GM18951 (cell line): ENCODE results near the gene NRXN3.

Experiments
- POLR2A ChIP-seq: IDR thresholded peaks from 4 replicates; pipeline ENCODE4 v1.6.1; 2011; ENCODE audit warnings: mild to moderate bottlenecking; ENCODE audit not compliant: insufficient read length, insufficient read depth; ENCODE audit errors: extremely low read depth
- in situ Hi-C: fragments of 300-500 bp; cut with MboI; formaldehyde crosslinking; loops from one replicate; pipeline ENCODE4 v1.12.0; 2022; ENCODE audit warnings: low sequenced_read_pairs, mixed read lengths, inconsistent platforms; ENCODE audit not compliant: unreplicated experiment

Gene NRXN3

DNA sequence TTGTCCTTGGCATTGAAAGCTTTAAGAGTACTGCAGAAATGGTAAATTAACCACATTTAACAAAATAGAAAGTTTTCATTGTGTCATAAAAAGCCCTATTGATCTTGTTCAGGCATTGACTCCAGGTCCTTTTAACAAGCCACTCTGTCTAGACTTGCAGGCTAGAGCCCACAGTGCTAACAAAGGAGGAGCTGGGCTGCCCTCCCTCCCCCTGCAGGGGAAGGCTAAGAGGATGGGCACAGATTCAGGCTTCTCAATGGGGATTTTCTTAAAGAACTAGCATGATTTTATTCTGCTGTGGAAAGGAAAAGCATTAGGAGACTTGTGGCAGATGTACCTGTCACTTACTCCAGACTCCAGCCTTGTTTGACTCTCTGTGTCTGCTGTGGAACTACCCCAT, 463.6 kb downstream of the NRXN3 start:
- in situ Hi-C loops = no loop called here
- no peak for TF ChIP-seq POLR2A

DNA sequence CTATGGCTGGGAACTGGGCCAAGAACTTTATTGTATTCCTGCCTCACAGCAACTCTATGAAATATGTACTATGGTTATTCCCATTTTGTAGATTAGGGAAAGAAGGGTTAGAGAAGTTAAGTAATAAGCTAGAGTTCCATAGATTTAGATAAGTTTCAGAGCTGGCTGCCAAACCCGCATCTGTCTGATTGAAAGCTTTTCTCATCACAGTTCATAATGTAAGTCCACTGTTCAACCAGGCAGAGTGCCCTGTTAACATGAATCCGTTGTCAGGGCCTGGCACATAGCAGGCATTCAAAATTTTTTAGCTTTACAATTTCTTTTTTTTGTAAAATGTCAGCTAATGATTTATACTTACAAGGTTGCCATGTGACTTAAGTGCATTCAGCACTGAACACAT, 467.3 kb downstream of the NRXN3 start:
- no peak for TF ChIP-seq POLR2A
- in situ Hi-C loops = no loop called here

- in situ Hi-C loops = no loop called here
- no peak for TF ChIP-seq POLR2A
Measured at GRCh38 chr14:78637908-78638475, 467.8 kb downstream of the NRXN3 start.

GRCh38 chr14:78638926-78639325, 468.8 kb downstream of the NRXN3 start:
- in situ Hi-C loops = no loop called here

GRCh38 chr14:78644824-78645559, 474.8 kb downstream of the NRXN3 start:
- no peak for TF ChIP-seq POLR2A

More at GRCh38 chr14:78638926-78639325, 468.8 kb downstream of the NRXN3 start:
- no peak for TF ChIP-seq POLR2A

GRCh38 chr14:78652727-78653126, 482.6 kb downstream of the NRXN3 start:
- TF ChIP-seq POLR2A = no peak
- in situ Hi-C loops = no loop called here

More at GRCh38 chr14:78644824-78645559, 474.8 kb downstream of the NRXN3 start:
- in situ Hi-C loops = no loop called here

DNA sequence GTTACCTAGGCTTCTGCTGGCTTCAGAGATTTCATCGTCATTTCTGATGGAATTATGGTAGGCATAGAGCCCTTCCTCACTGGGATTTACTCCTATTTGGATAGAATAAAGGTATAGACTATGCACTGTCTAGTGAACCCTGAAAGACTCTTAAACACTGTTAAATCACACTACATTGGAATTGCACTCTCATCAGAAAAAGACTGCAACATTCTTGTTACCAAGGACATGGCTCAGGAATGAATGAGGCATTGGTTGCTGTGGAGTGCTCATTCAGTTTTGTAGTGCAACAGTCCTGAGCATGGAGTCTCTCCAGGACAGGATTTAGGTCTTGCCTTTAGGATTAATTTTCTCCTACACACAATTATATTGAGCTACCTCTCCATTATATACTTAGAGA, 483.0 kb downstream of the NRXN3 start:
- no peak for TF ChIP-seq POLR2A
- in situ Hi-C loops = no loop called here

GRCh38 chr14:78657451-78657850, 487.3 kb downstream of the NRXN3 start:
- in situ Hi-C loops = no loop called here

GRCh38 chr14:78664841-78665240, 494.7 kb downstream of the NRXN3 start:
- in situ Hi-C loops = no loop called here
- TF ChIP-seq POLR2A = no peak

More at GRCh38 chr14:78657451-78657850, 487.3 kb downstream of the NRXN3 start:
- no peak for TF ChIP-seq POLR2A

- in situ Hi-C loops = no loop called here
- TF ChIP-seq POLR2A = no peak
Measured at GRCh38 chr14:78666336-78667056, 496.3 kb downstream of the NRXN3 start.

DNA sequence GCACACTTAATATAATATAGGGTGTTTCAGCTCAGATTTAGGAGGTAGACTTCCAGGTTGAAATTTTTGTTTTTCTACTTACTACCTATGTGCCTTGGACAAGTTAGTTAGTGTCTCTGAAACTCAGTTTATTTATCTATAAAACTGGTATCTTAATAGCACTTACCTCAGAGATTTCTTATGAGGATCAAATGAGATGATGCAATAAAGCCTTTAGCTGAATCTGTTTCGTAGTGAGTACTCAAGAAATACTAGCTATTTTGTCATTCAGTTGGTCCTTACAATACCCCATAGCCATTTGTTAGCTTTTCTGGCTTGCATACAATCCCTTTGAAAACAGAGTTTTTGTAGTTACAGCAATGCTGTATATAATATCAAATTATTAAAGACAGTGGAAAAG, 497.0 kb downstream of the NRXN3 start:
- in situ Hi-C loops = no loop called here
- TF ChIP-seq POLR2A = no peak

DNA sequence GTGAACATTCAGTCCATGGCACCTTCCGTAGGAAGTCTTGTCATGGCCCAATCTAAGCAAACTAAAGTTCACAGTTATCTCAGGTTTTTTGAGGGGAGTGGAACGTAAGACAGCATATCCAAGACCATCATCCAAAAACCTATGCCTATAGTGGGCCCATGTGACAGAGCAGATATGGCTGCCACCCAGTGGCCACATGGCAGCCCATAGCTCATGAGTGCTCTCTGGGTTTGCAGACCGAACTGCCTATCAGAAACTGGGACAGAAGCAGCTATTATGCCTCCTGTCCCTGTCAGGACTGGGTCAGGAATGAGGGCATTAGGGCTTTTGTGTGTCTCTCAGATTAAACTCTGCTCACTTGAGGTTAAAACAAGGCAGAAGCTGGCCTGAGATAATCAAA, 503.7 kb downstream of the NRXN3 start:
- in situ Hi-C loops = no loop called here
- no peak for TF ChIP-seq POLR2A

DNA sequence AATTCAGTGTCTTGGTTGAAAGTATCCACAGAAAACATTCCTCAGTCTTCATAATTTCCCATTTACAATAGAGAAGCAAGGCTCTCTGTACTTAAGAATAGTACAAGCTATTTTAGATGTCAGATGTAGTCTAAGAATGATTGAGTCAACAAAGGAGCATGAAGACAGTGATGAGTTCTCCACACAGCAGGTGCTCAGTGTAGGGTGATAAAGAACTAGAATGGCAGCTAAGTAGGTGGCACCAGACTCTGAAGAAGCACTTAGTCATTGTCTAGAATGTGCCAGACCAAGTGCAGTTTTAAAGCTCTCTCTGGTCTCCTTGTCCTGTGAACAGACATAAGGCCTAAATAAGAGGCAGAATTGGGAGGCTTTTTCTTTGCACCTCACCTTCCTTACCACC, 504.6 kb downstream of the NRXN3 start:
- no peak for TF ChIP-seq POLR2A
- in situ Hi-C loops = no loop called here

DNA sequence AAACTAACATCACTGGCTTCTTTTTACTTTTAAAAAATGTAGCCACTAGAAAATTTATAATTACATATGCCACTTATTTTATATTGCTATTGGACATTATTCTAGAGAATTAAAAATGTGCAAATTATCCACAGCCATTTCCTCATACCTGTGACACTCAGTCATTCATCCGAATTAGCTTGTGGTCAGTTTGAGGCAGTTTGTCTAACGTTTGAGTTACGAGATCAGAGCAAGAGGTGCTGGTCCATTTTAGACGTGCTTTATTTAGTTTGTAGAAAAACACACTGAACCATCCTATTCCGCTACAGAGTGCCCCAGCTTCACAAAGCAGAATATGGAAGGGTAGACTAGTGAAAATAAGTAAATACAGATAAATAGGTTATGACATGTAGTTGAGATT, 513.0 kb downstream of the NRXN3 start:
- in situ Hi-C loops = no loop called here
- TF ChIP-seq POLR2A = no peak

DNA sequence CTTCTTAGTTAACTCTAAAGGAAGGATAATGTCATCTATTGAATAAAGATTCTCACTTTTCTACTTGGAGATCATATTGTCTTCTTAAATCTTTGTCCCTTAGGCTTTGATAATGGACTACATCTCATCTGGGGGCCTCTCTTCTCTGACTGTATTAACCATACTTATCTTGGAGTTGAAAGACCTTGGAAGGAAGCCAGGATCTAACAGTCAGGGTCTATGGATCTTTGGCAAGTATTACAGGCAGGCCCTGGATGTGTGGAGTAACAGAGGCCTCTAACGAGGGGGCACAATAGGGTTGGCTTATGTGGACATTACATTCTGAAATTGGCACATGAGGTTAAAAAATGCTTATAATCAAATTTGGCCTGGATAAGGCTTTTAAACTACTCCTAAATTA, 513.8 kb downstream of the NRXN3 start:
- no peak for TF ChIP-seq POLR2A
- in situ Hi-C loops = no loop called here
